HCT116 (cell line): ENCODE data around the gene FLT3LG. TPM values are rescaled to one million over a fixed set of nuclear protein-coding genes. Genes with fewer than 3 reads are reported as not detected.
A peak's percentile ranks its signal among the peaks of the same experiment; 100 is the strongest.

Source experiments
- ATAC-seq: fragments of 200-7000 bp; cut with Tn5 transposase; 2 replicates; pipeline ENCODE4 v1.9.1; 2020; ENCODE audit warnings: mild to moderate bottlenecking, moderate library complexity
- BruUV-seq: library from RNA; stranded (reverse); fragments of 400-500 nt; replicated peaks from 2 replicates; lab custom pipeline; 2021; lab: Mats Ljungman, UMichigan
- CTCF ChIA-PET: fragments of 300-600 bp; sonication (Branson Sonifier 250); formaldehyde crosslinking; loops from one replicate; lab custom pipeline; 2021; ENCODE audit warnings: antibody characterized with exemption; lab: Charles Lee
- POLR2A ChIA-PET: fragments of 300-600, 350-600 bp; sonication (Branson Sonifier 250); formaldehyde crosslinking; loops from one replicate; lab custom pipeline; 2021; ENCODE audit warnings: antibody characterized with exemption; lab: Charles Lee
- RAD21 ChIA-PET, 2 experiments: fragments of 300-600 bp; sonication (Branson Sonifier 250); formaldehyde crosslinking; loops; one replicate each; lab custom pipeline; 2023; ENCODE audit warnings: low total read pairs in 2 of 2; ENCODE audit not compliant: uncharacterized antibody in 2 of 2, unreplicated experiment in 2 of 2, low non-redundant PET in 1 of 2; lab: Charles Lee
- DNase-seq: peaks from one replicate; pipeline ENCODE4 v3.0.0-alpha.2; 2010; ENCODE audit warnings: low read depth, low spot score
- H2AFZ ChIP-seq: fragments of 200-600 bp; shearing (Covaris generic), sonication (generic); 2 replicates; pipeline ENCODE4 v1.6.1; 2017; ENCODE audit warnings: low read depth, mixed run types, mixed read lengths, antibody characterized with exemption, low read length; ENCODE audit not compliant: poor library complexity, severe bottlenecking
- H3K27ac ChIP-seq: 2 replicates; pipeline ENCODE4 v1.5.1; 2012; ENCODE audit warnings: low read depth, low read length
- H3K27me3 ChIP-seq: fragments of 200-600 bp; sonication (generic); 2 replicates; pipeline ENCODE4 v1.6.1; 2016; ENCODE audit warnings: mixed run types, low read length, mixed read lengths; ENCODE audit not compliant: insufficient read depth
- H3K36me3 ChIP-seq, 2 experiments: fragments of 200-500 bp in 1 of 2; fragments of 200-600 bp in 1 of 2; sonication (Bioruptor generic) in 1 of 2; sonication (generic) in 1 of 2; 2 replicates each; pipeline versions ENCODE4 v1.5.1 to v1.6.1; 2014 to 2016; ENCODE audit warnings: low read length in 2 of 2, inconsistent platforms in 1 of 2, mixed read lengths in 1 of 2, mixed run types in 1 of 2; ENCODE audit not compliant: insufficient read depth in 2 of 2, control insufficient read depth in 1 of 2
- H3K4me1 ChIP-seq, 2 experiments: fragments of 200-600 bp in 1 of 2; sonication (generic) in 1 of 2; 2 replicates each; pipeline versions ENCODE4 v1.5.1 to v1.6.1; 2012 to 2017; ENCODE audit warnings: low read length in 2 of 2, inconsistent platforms in 1 of 2, mild to moderate bottlenecking in 1 of 2, mixed read lengths in 1 of 2, mixed run types in 1 of 2, moderate library complexity in 1 of 2; ENCODE audit not compliant: insufficient read depth in 2 of 2, control insufficient read depth in 1 of 2
- H3K4me2 ChIP-seq: fragments of 200-600 bp; sonication (generic); 2 replicates; pipeline ENCODE4 v1.6.1; 2017; ENCODE audit warnings: mixed run types, low read length, mixed read lengths
- H3K4me3 ChIP-seq, 2 experiments: fragments of 200-600 bp in 1 of 2; sonication (generic) in 1 of 2; replicated peaks in 1 of 2; 2 replicates each; pipeline ENCODE4 v1.5.1; 2011 to 2016; ENCODE audit warnings: low read length in 2 of 2, control low read depth in 1 of 2, low read depth in 1 of 2, mild to moderate bottlenecking in 1 of 2, mixed read lengths in 1 of 2, mixed run types in 1 of 2
- H3K79me2 ChIP-seq: fragments of 200-600 bp; sonication (generic); 2 replicates; pipeline ENCODE4 v1.6.1; 2017; ENCODE audit warnings: mild to moderate bottlenecking, mixed run types, low read length, moderate library complexity, mixed read lengths; ENCODE audit not compliant: insufficient read depth
- H3K9ac ChIP-seq: fragments of 200-600 bp; sonication (generic); 2 replicates; pipeline ENCODE4 v1.6.1; 2016; ENCODE audit warnings: low read length, mixed read lengths
- H3K9me2 ChIP-seq: fragments of 200-600 bp; sonication (generic), shearing (Covaris generic); 2 replicates; pipeline ENCODE4 v1.6.1; 2017; ENCODE audit warnings: mixed run types, mild to moderate bottlenecking, moderate library complexity; ENCODE audit not compliant: insufficient read depth
- H3K9me3 ChIP-seq, 2 experiments: fragments of 200-500 bp in 1 of 2; fragments of 200-600 bp in 1 of 2; sonication (Bioruptor generic) in 1 of 2; sonication (generic) in 1 of 2; 2 replicates each; pipeline ENCODE4 v1.6.1; 2014 to 2017; ENCODE audit warnings: low read length in 2 of 2, mixed read lengths in 2 of 2, inconsistent platforms in 1 of 2, low read depth in 1 of 2, mild to moderate bottlenecking in 1 of 2, mixed run types in 1 of 2, moderate library complexity in 1 of 2; ENCODE audit not compliant: control insufficient read depth in 1 of 2, insufficient read depth in 1 of 2
- H4K20me1 ChIP-seq: fragments of 200-600 bp; sonication (generic), shearing (Covaris generic); 2 replicates; pipeline ENCODE4 v1.6.1; 2017; ENCODE audit warnings: mixed run types, mild to moderate bottlenecking, moderate library complexity; ENCODE audit not compliant: insufficient read depth
- ATF3 ChIP-seq: IDR thresholded peaks from 2 replicates; pipeline ENCODE4 v1.6.1; 2012
- CBX3 ChIP-seq: IDR thresholded peaks from 2 replicates; pipeline ENCODE4 v1.6.1; 2012; ENCODE audit warnings: low read depth
- CEBPB ChIP-seq: IDR thresholded peaks from 2 replicates; pipeline ENCODE4 v1.6.1; 2012; ENCODE audit warnings: low read depth
- EGR1 ChIP-seq: IDR thresholded peaks from 2 replicates; pipeline ENCODE4 v1.6.1; 2012; ENCODE audit warnings: low read depth
- EZH2 ChIP-seq: fragments of 200-600 bp; sonication (generic); IDR thresholded peaks from 2 replicates; pipeline ENCODE4 v1.6.1; 2017; ENCODE audit warnings: antibody characterized with exemption, mixed run types
- JUND ChIP-seq: IDR thresholded peaks from 2 replicates; pipeline ENCODE4 v1.6.1; 2012
- POLR2A ChIP-seq: IDR thresholded peaks from 2 replicates; pipeline ENCODE4 v1.7.0; 2011; ENCODE audit warnings: borderline replicate concordance; ENCODE audit not compliant: insufficient read depth, insufficient read length; ENCODE audit errors: extremely low read depth
- POLR2AphosphoS5 ChIP-seq: IDR thresholded peaks from 2 replicates; pipeline ENCODE4 v1.6.1; 2011; ENCODE audit warnings: mild to moderate bottlenecking, low read depth, low read length, moderate library complexity
- RAD21 ChIP-seq: IDR thresholded peaks from 2 replicates; pipeline ENCODE4 v1.6.1; 2012; ENCODE audit warnings: low read depth, mild to moderate bottlenecking
- REST ChIP-seq: IDR thresholded peaks from 2 replicates; pipeline ENCODE4 v1.6.1; 2012; ENCODE audit warnings: low read depth
- SIN3A ChIP-seq: IDR thresholded peaks from 2 replicates; pipeline ENCODE4 v1.6.1; 2012; ENCODE audit warnings: low read depth
- SP1 ChIP-seq: IDR thresholded peaks from 2 replicates; pipeline ENCODE4 v1.6.1; 2012; ENCODE audit warnings: low read depth
- SRF ChIP-seq: IDR thresholded peaks from 2 replicates; pipeline ENCODE4 v1.6.1; 2012; ENCODE audit warnings: low read depth
- YY1 ChIP-seq: IDR thresholded peaks from 2 replicates; pipeline ENCODE4 v1.6.1; 2011; ENCODE audit warnings: low read length, low read depth, moderate library complexity, mild to moderate bottlenecking; ENCODE audit not compliant: insufficient replicate concordance; ENCODE audit errors: extremely low read depth
- ZBTB33 ChIP-seq: IDR thresholded peaks from 2 replicates; pipeline ENCODE4 v1.6.1; 2011; ENCODE audit warnings: mild to moderate bottlenecking, low read length, moderate library complexity; ENCODE audit not compliant: insufficient replicate concordance; ENCODE audit errors: extremely low read depth
- ZFX ChIP-seq: fragments of 450-650 bp; IDR thresholded peaks from 2 replicates; pipeline ENCODE4 v1.6.1; 2017
- ZNF274 ChIP-seq: fragments of 200-500 bp; sonication (Bioruptor generic); IDR thresholded peaks from 2 replicates; pipeline ENCODE4 v1.6.1; 2014; ENCODE audit warnings: mild to moderate bottlenecking, low read depth, low read length, inconsistent platforms
- intact Hi-C: fragments of 100-400 bp; cut with micrococcal nuclease; formaldehyde crosslinking; loops from 2 replicates; pipeline ENCODE4 v1.10.0; 2022
- total RNA-seq: library from RNA; stranded (reverse); gene quantifications from one replicate; pipeline ENCODE4 v1.2.1, GENCODE V29; 2021; ENCODE audit not compliant: unreplicated experiment

The FLT3LG gene
- total RNA-seq, 1 experiment from 2014 or later, result 3.8 TPM

GRCh38 chr19:49434907-49435583 lies 39.0 kb upstream of the FLT3LG start:
- BruUV-seq, result no TSS peak

More at GRCh38 chr19:49434907-49435583, 39.0 kb upstream of the FLT3LG start:
- RAD21 ChIA-PET, result no interaction called here
- H2AFZ ChIP-seq, result no peak overlapping the region
- H3K9me2 ChIP-seq, result no peaks in the 10 kb centered on the region
- DNase-seq (no peak), ATAC-seq (peak; percentile 40; the same call in 1 of the 2 replicates)
- no peaks in the 10 kb centered on the region for H3K9me3 ChIP-seq
- H3K4me1 ChIP-seq, result peaks cover 0 to 3% of the 10 kb centered on the region in 2 experiments; a peak in 1 of 4 replicates
- intact Hi-C loops, result no loop called here
- H3K79me2 ChIP-seq, result no peaks in the 10 kb centered on the region
- no peaks in the 10 kb centered on the region for H4K20me1 ChIP-seq
- no peak overlapping the region for H3K4me2 ChIP-seq
- no peak overlapping the region for H3K27ac ChIP-seq
- no peak overlapping the region for H3K4me3 ChIP-seq
- CTCF ChIA-PET, result no interaction called here
- no peak overlapping the region for H3K9ac ChIP-seq
- H3K27me3 ChIP-seq, result peaks cover 18% of the 10 kb centered on the region
- POLR2A ChIA-PET, result interaction anchor here (0.6 to 1.3 kb wide), 3 partner anchors 9 to 283 kb away, joined by 3 to 4 read pairs (median 3); partner anchors contain the start of gene GFY
- no peaks in the 10 kb centered on the region for H3K36me3 ChIP-seq
- TF ChIP-seq SP1 (no peak), YY1 (no peak), ZNF274 (no peak), POLR2AphosphoS5 (no peak), ZBTB33 (no peak), REST (no peak), EGR1 (no peak), ATF3 (no peak), JUND (no peak), SIN3A (no peak), POLR2A (no peak), CEBPB (no peak), ZFX (no peak), CBX3 (no peak), RAD21 (no peak), EZH2 (no peak), SRF (no peak)
- TF ChIP-seq, all 23 proteins: peak for 0
